Fibroblast of skin of right quadriceps (primary cell): ENCODE measurements around the gene RBM20.
"Not testable (repeated sequence)": the region's sequence is repeated elsewhere in the genome, so short reads cannot be mapped to it uniquely, and the experiment has no call there.

ENCODE experiments used
- DNase-seq: peaks from one replicate; pipeline ENCODE4 v3.0.0-alpha.2; 2013

The RBM20 gene

DNA sequence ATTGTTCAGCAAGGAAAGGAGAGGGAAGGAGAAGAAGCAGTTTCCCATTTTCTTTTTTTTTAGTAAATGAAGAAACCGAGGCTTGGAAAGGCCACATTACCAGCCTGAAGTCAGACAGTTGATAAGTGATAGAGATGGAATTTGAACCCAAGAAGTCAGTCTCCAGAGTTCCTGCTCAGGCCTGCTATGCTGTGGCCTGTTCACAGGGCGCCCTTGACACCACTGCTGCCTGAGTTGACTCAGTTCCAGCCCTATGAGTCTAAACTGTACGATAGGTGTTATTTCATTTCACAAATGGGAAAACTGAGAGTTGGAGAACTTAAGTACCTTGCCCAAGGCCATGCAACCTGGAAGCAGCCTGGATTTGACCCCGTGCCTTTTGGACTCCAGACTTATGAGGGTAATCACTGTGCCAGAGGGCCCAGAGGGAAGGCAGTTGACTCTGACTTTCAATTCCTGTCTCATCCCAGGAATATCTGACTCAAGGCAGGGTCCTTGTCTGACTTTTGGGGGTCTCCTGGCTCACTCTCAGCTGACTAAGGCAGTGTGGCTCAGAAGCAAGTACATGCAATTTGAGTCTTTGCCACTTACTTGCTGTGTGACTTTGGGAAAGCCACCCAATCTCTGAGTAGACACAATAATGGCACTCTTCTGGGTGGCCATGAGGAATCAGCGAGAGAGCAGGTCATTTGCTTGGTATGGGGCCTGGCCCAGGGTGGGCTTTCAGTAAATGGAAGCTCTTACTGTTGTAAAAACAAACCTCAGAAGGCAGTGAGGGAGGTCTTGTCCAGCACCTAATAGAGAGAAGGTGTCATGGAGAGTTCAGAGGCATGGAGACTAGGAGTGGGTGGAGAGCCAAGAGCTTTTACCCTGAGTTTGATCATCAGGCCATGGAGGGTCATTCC, 17.9 kb upstream of the RBM20 start:
- no peak for DNase-seq

DNA sequence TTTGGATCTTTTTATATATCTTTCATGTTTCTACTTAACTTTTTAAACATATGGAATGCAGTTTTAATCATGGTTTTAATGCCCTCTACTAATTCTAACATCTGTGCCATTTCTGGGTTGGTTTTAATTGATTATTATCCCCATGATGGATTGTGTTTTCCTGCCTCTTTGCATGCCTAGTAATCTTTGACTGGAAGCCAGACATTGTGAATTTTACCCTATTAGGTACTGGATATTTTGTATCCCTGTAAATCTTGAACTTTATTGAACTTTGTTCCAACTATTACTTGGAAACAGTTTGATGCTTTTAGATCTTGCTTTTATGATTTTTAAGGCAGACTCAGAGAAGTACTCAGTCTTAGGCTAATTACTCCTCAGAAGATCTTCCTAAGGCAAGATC, 16.0 kb upstream of the RBM20 start:
- no peak for DNase-seq

DNA sequence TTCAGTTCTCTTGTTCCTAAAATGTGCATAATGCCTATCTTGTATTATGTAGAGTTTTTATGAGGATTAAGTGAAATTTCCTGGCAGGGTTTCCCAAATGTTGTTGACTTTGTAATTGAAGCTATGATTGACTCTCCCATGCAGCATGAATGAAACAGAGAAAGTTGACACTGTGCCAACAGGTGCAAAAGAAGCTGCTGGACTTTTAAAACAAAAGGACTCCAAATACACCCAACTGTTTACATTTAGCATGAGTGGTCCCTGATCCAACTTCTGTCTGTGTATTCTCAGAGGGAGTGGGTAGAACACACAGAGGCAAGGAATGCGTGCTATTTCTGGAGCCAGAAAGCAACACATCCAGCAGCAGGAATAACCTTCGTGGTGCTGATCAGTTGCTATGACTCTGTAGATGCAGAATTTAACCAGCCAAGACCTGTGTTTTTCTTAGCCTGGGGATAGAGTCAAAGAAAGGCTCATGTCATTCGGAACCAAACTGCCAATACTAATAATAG, 14.4 kb upstream of the RBM20 start:
- DNase-seq: peak; percentile 53

DNA sequence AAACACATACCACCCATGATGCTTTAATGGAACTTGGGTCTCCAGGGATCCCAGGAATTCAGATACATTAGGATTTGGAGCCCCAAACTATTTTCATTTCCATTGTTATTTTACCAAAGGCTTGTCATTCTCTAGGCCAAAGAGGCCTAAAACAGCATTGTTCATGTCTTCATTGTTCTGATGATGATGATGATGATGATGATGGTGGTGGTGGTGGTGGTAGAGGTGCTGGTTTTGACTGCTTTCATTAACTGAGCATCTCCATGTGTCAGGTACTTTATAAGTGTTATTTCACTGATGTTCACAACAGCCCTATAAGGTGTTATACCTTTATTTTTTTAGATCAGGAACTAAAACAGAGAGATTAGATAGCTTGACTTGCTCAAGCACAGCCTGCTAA, 12.2 kb upstream of the RBM20 start:
- no peak for DNase-seq

DNA sequence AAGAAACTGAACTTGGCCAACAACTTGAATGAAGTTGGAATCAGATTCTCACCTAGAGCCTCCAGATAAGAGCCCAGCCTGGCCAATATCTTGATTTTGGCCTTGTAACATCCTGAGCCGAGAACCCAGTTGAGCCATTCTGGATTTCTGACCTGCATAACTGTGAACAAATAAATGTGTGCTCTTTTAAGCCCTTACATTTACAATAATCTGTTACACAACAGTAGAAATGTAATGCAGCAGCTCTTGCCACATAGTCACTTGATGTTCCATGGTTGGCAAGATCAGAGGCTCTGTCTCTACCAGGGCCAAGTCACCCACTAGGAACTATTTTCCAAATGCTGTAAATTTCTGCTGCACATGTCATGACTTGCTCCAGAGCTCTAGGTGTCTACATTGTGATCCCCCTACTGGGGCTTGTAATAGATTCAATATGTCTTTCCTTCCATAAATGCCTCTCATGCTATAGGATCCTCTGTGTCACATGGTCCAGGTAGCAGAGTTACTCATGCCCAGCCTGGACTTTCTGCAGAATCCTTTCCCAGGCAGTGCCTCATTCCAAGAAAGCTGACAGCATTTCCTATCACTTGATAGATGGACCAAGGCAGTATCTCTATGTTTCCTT, 11.4 kb upstream of the RBM20 start:
- DNase-seq: peak; percentile 19

GRCh38 chr10:110634527-110635209, 9.5 kb upstream of the RBM20 start:
- DNase-seq: no peak

- no peak for DNase-seq
Measured at GRCh38 chr10:110636572-110636931, 7.6 kb upstream of the RBM20 start.

DNA sequence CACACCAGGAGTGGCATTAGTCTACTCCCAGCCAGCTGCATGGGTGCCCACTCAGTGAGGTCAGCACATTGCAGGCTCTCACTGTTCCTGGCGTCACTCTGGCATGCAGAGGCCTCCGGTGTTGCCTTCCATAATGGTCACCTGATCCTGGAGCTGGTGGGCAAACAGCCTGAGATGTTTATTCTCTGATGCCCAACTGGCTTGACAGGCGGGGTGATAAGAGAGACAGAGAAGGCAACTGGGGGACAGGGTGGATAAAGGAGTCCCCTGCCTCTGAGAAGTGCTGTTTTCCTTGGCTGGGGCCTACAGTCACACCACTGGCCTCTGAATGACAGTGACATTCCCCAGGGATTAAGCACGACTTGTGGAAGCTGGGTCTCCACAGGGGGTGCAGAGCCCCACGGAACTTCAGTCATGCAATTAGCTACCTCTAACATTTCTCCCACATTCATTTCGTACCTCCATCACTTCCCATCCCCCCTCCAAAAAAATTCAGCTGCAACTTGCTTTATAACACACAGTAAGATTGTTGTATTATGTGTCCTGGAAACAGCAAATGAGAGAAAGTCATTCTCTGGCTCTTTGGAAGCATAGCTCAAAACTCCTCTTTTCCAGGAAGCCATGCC, 7.1 kb upstream of the RBM20 start:
- peak; percentile 6 for DNase-seq

DNA sequence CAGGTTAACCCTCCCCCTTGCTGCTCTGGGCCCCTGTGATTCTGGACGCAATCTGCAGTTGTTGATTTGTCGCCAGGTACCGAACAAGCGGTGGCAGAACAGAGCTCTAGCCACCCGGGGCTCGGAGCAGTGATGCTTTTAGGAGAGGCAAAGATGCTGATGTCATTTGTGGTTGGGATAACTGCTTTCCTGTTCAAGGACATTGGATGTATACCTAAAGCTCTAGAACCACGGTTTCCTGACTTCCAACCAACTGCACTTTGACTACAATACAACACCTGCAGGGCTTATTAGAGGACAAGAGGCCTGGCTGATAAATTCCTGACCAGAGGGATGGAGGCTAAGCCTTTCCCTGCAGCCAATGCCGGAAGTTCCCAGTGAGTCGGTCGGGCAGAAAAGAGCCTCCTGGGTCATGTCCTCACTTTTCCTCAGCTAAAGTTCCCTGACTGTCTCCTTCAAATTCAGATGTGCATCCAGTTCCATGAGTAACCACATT, 6.5 kb upstream of the RBM20 start:
- no peak for DNase-seq

DNA sequence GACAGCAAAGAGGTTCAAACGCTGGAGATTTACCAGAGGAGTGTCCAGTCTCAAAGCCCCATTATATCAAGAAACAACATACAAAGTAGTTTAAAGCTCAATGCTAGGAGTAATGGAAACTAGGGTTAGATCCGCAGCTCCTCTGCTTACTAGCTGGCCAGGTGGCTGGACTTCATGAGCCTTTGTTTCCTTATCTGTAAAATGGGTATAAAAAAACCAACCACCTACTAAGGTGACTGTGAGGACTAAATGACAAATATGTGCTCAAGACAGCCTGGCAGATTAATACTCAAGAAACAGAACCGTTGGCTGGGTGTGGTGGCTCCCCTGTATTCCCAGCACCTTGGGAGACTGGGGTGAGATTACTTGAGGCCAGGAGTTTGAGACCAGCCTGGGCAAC, 5.8 kb upstream of the RBM20 start:
- no peak for DNase-seq

DNA sequence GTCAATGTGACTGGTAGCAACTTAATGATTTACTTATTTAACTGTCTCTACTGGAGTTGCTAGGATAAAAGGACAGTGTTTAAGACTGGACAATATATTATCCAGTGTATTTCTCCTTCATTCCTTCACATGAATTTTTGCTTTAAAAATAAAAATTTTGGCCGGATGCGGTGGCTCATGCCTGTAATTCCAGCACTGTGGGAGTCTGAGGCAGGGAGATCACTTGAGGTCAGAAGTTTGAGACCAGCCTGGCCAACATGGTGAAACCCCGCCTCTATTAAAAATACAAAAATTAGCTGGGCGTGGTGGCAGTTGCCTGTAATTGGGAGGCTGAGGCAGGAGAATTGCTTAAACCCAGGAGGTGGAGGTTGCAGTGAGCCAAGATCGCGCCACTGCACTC, 5.1 kb upstream of the RBM20 start:
- DNase-seq: not testable (repeated sequence)

GRCh38 chr10:110639858-110640257, 4.3 kb upstream of the RBM20 start:
- not testable (repeated sequence) for DNase-seq

DNA sequence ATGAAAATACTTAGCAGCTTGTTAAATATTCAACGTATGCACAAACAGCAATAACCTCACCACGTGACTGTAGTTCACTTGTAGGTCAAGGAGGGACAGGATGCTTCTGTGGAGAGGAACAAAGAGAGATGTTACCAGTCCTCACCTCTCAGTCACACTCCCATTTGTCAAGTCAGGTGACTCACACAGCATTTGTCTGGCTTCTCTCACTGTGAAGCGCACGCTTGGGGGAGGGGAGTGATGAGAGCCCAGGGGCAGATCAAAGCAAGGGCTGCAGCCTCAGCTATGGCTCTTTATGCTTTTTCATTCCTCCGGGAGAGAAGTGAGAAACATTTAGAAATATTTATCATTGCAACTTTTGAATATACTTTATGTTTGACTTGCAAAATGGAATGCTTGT, 2.9 kb upstream of the RBM20 start:
- DNase-seq: peak; percentile 44

- DNase-seq: no peak
Measured at GRCh38 chr10:110642204-110643034, 1.7 kb upstream of the RBM20 start.

DNA sequence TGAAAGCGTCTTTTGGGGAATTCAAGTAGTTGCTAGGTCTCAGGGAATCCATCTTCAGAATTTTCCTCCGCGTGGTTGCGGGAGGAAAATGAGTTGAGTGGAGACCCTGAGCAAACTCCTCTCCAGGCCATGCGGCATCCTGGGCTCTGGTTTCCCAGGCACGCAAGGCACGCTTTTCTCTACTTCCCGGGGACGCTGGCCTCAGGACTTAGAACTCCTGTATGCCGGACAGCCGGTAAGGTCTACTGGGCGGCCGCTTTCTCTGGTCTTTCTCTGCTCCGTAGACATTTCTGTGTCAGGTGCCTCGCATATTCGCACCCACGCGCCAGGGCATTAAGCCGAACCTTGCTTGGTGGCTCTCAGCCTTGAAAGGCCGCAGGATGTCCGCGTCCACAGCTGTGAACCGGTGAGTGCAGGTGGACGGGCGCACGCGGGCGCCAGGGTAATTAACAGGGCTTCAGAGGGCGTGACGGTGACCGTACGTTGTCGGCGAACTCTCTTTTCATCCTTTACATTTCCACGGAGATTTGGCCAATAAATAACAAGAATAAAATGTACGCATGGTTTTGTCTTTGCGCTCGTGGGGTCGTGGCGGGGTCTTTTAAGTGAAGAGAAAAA, 992 bp upstream of the RBM20 start:
- DNase-seq: no peak

GRCh38 chr10:110644598-110645462, 694 bp downstream of the RBM20 start:
- no peak for DNase-seq

DNA sequence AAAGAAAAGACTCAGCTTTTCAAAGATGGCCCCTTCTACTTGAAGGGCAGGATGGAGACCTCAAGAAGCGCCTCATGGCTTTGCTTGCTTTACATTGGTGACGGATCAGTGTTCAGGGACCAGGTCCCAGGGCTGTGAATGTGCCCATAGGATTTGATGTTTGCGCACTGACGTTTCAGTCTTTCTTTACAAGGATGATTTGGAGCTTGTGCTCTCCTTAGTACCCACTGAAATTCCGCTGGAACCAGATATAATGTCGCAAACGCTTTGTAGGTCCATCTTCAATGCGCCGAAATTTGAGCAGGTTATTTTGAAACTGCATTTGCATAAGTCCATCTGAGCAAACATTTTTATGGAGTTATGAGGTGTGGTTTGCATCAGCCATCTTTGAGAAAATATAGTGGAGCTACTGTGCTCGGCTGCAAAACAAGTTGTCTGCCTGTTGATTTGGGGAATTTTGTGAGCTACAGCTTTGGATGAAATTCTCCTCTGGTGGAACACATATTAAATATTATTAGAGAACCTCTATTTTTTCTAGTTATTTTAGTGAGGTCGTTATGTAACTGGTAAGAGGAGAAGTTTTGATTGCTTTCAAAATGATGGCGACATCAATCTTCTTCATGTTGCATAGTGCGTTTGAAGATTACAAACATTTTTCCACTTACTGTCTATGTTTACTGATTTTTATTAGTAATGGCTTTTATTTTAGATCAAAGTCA, 2.4 kb downstream of the RBM20 start:
- DNase-seq: no peak

- DNase-seq: no peak
Measured at GRCh38 chr10:110647136-110647430, 2.9 kb downstream of the RBM20 start.

GRCh38 chr10:110648692-110649346, 4.7 kb downstream of the RBM20 start:
- DNase-seq: no peak
